T-cell (primary cell): ENCODE results near the gene NEGR1. TPM values are rescaled to one million over a fixed set of nuclear protein-coding genes. Genes with fewer than 3 reads are reported as not detected.

ENCODE experiments used
- ATAC-seq, 4 experiments: fragments of 200-7000 bp in 3 of 4; fragments of 150-1000 bp in 1 of 4; cut with Tn5 transposase; replicated peaks in 1 of 4; 1 replicate in 3 of 4; 2 replicates in 1 of 4; pipeline ENCODE4 v1.10.0; 2021; ENCODE audit warnings: moderate library complexity in 3 of 4, mild to moderate bottlenecking in 2 of 4, moderate number of reproducible peaks in 1 of 4
- CTCF ChIA-PET, 2 donors: fragments of 300-600 bp; sonication (Branson Sonifier 250); formaldehyde crosslinking; loops; one replicate each; lab custom pipeline; 2022; ENCODE audit warnings: antibody characterized with exemption in 2 of 2; lab: Charles Lee
- POLR2A ChIA-PET, 2 donors: fragments of 300-600 bp; sonication (Branson Sonifier 250); formaldehyde crosslinking; loops; one replicate each; lab custom pipeline; 2022; ENCODE audit warnings: antibody characterized with exemption in 2 of 2; lab: Charles Lee
- DNase-seq, 35 experiments: peaks; one replicate each; pipeline versions ENCODE4 v3.0.0 to v3.0.0-alpha.2; 2013 to 2023
- H3K27ac ChIP-seq: one replicate; pipeline ENCODE4 v1.5.1; 2013; ENCODE audit warnings: low read length
- H3K27me3 ChIP-seq, 2 experiments: replicated peaks in 1 of 2; 1 replicate in 1 of 2; 2 replicates in 1 of 2; pipeline versions ENCODE4 v1.6.1 to v1.7.0; 2013; ENCODE audit warnings: low read length in 1 of 2, mixed read lengths in 1 of 2; ENCODE audit not compliant: control insufficient read depth in 2 of 2, insufficient read depth in 2 of 2; ENCODE audit errors: extremely low read depth in 1 of 2
- H3K36me3 ChIP-seq, 2 donors: 1 replicate in 1 of 2; 2 replicates in 1 of 2; pipeline versions ENCODE4 v1.6.1 to v1.7.0; 2013; ENCODE audit warnings: low read length in 1 of 2; ENCODE audit not compliant: control insufficient read depth in 2 of 2, insufficient read depth in 1 of 2; ENCODE audit errors: extremely low read depth in 1 of 2
- H3K4me1 ChIP-seq, 2 experiments: 1 replicate in 1 of 2; 2 replicates in 1 of 2; pipeline versions ENCODE4 v1.6.1 to v1.7.0; 2013; ENCODE audit warnings: low read length in 2 of 2, mixed read lengths in 1 of 2; ENCODE audit not compliant: insufficient read depth in 2 of 2, control insufficient read depth in 1 of 2; ENCODE audit errors: extremely low read depth in 1 of 2
- H3K4me3 ChIP-seq, 2 donors: 1 replicate in 1 of 2; 2 replicates in 1 of 2; pipeline versions ENCODE4 v1.5.1 to v1.7.0; 2013; ENCODE audit warnings: mild to moderate bottlenecking in 2 of 2, low read length in 1 of 2, moderate library complexity in 1 of 2; ENCODE audit not compliant: control insufficient read depth in 1 of 2; ENCODE audit errors: extremely low read depth in 1 of 2
- H3K9me3 ChIP-seq: 2 replicates; pipeline ENCODE4 v1.7.0; 2013
- H3K27ac Mint-ChIP-seq, 2 donors: one replicate each; pipeline ENCODE4 v1.8.0; 2020 to 2021; ENCODE audit warnings: mild to moderate bottlenecking in 2 of 2, mixed read lengths in 2 of 2
- H3K27me3 Mint-ChIP-seq, 2 donors: one replicate each; pipeline ENCODE4 v1.8.0; 2021 to 2022; ENCODE audit warnings: mixed read lengths in 2 of 2
- H3K36me3 Mint-ChIP-seq: one replicate; pipeline ENCODE4 v1.8.0; 2021; ENCODE audit warnings: mixed read lengths
- H3K4me1 Mint-ChIP-seq, 3 donors: one replicate each; pipeline ENCODE4 v1.8.0; 2020 to 2022; ENCODE audit warnings: mixed read lengths in 3 of 3, mild to moderate bottlenecking in 1 of 3
- H3K4me3 Mint-ChIP-seq, 3 donors: one replicate each; pipeline ENCODE4 v1.8.0; 2020 to 2022; ENCODE audit warnings: mild to moderate bottlenecking in 3 of 3, mixed read lengths in 3 of 3, moderate library complexity in 3 of 3
- H3K9me3 Mint-ChIP-seq, 3 donors: one replicate each; pipeline ENCODE4 v1.8.0; 2020 to 2022; ENCODE audit warnings: mixed read lengths in 3 of 3
- WGBS: methylation state at CpG from one replicate; pipeline ENCODE4 v1.1.5; 2013; ENCODE audit warnings: missing lambda C conversion rate; ENCODE audit not compliant: insufficient coverage; 5-methylcytosine and 5-hydroxymethylcytosine counted together
- total RNA-seq, 35 experiments: library from RNA in 6 of 35; stranded (reverse) in 6 of 35; fragments of 120-200 nt in 1 of 35; gene quantifications; one replicate each; pipeline versions ENCODE4 v1.2.1 to v1.2.4 and lab custom pipeline; 2013 to 2026

NEGR1 gene
- total RNA-seq, 5 donors from 2014 or later (not counting 1 experiment from before 2014, with no cell fraction given), result 0.05 to 0.26 (median 0.14) TPM; not detected in 1

GRCh38 chr1:71693581-71693980 is 588.8 kb downstream of the NEGR1 start:
- Mint-ChIP-seq H3K36me3 (no peaks in the 10 kb centered on the region), H3K4me1 (no peaks in the 10 kb centered on the region), H3K27me3 (no peaks in the 10 kb centered on the region), H3K9me3 (peaks cover 0 to 6% (median 2%) of the 10 kb centered on the region in 3 donors), H3K4me3 (no peak overlapping the region), H3K27ac (no peak overlapping the region)
- Histone ChIP-seq H3K4me1 (peaks cover 0 to 2% of the 10 kb centered on the region in 2 experiments), H3K27ac (no peak overlapping the region), H3K27me3 (no peaks in the 10 kb centered on the region), H3K36me3 (no peaks in the 10 kb centered on the region), H3K9me3 (no peaks in the 10 kb centered on the region), H3K4me3 (no peak overlapping the region)
- ChIA-PET CTCF (no interaction called here), POLR2A (no interaction called here)
- DNase-seq, result no peak
- no peak for ATAC-seq

DNA sequence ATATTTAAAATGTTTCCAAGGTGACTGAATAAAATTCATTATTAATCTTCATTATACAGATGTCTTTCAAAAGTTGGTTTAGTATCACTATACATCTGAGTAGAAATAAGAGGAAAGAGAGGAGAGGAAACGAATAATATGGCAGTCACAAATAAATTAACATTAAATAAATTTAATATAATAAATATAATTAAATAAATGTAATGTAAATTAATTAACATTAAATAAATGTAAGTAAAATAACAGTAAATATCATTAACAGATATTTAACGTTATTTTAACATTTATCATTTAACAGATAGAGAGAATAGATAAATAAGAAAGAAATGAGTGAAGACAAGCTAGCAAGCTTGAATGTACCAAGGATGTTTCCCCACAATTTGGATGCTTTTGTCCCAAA is 592.7 kb downstream of the NEGR1 start:
- no peak overlapping the region for H3K27ac ChIP-seq
- no peaks in the 10 kb centered on the region for H3K36me3 ChIP-seq
- POLR2A ChIA-PET, result no interaction called here
- H3K4me3 ChIP-seq, result no peak overlapping the region
- H3K27me3 Mint-ChIP-seq, result no peaks in the 10 kb centered on the region
- H3K9me3 ChIP-seq, result no peaks in the 10 kb centered on the region
- H3K4me1 Mint-ChIP-seq, result no peaks in the 10 kb centered on the region
- ATAC-seq (no peak), DNase-seq (no peak)
- H3K4me1 ChIP-seq, result no peaks in the 10 kb centered on the region
- peaks cover 2 to 9% (median 3%) of the 10 kb centered on the region in 3 donors for H3K9me3 Mint-ChIP-seq
- no peak overlapping the region for H3K27ac Mint-ChIP-seq
- no peaks in the 10 kb centered on the region for H3K36me3 Mint-ChIP-seq
- no CpG with 5 or more reads among the region's 2 CpGs for WGBS
- CTCF ChIA-PET, result no interaction called here
- H3K27me3 ChIP-seq, result no peaks in the 10 kb centered on the region
- no peak overlapping the region for H3K4me3 Mint-ChIP-seq

DNA sequence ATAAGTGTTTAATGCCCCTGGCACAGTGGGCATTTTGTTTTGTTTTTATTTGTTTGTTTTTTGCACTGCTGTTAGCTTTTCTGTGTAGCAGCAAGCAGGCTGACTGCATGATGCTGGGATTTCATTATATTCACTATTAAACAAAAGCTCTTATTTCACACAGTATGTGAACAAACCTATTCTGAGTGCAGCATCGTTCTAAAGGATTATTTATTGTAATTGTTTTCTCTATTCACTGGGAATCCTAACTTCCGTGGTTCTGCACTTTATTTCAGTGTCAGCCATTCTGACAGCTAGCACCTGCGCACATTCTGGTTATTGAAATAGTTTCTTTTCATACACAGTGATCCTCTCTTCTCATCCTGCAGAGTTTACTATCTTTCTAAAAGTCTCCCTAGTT is 595.0 kb downstream of the NEGR1 start:
- ChIA-PET CTCF (no interaction called here), POLR2A (interaction anchor here in 1 of 2 donors (0.6 kb wide), 1 partner anchor 403 kb away, joined by 5 read pairs; no protein-coding TSS in a partner anchor)
- Histone ChIP-seq H3K36me3 (no peaks in the 10 kb centered on the region), H3K9me3 (no peaks in the 10 kb centered on the region), H3K4me3 (no peak overlapping the region), H3K4me1 (no peaks in the 10 kb centered on the region), H3K27ac (no peak overlapping the region), H3K27me3 (no peaks in the 10 kb centered on the region)
- ATAC-seq (no peak), DNase-seq (no peak)
- peaks cover 0 to 9% (median 3%) of the 10 kb centered on the region in 3 donors for H3K9me3 Mint-ChIP-seq
- no peaks in the 10 kb centered on the region for H3K36me3 Mint-ChIP-seq
- H3K4me1 Mint-ChIP-seq, result no peaks in the 10 kb centered on the region
- no peak overlapping the region for H3K4me3 Mint-ChIP-seq
- no peaks in the 10 kb centered on the region for H3K27me3 Mint-ChIP-seq
- no CpG with 5 or more reads among the region's 3 CpGs for WGBS
- no peak overlapping the region for H3K27ac Mint-ChIP-seq

DNA sequence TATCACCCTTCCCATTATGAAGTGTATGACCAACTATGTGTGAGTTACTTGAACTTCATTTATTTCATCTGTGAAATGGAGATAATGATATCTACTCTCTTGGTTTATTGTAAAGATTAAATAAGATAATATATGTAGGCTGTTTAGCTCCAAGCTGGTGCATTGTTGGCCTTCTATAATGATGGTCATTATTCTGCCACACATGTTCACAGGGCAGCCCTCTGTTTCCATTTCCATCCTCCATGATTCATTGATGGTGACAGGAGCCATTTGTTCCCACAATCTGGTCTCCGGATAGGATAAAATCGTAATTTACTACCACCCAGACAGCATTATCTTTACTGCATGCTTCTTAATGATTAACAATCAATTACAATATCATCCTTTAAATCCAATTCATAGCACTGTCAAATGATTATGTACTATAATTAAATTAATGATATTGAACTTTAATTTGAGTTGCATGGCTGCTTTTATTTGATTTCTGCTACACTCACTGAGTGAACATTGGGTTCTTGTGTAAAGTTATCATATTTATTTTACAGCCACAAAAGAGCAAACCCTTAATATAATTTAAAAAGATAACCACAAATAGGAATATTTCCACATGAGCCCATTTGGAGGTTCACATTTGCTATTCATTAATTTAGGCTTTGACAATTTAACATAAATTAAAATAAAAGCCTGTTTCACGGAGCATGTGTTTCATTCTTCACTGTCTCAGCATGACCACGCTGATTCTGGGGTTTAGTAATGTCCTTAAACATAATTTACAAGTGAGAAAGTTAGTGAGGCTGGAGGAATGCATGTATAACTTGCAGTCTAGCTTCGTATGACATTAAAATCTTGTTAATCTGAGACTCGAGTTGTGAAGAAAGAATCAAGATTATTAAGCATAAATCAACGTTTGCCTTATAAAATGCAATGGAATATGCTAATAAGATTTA is 605.1 kb downstream of the NEGR1 start:
- ChIA-PET CTCF (no interaction called here), POLR2A (no interaction called here)
- ATAC-seq (no peak), DNase-seq (no peak)
- Histone ChIP-seq H3K27me3 (no peaks in the 10 kb centered on the region), H3K27ac (no peak overlapping the region), H3K9me3 (no peaks in the 10 kb centered on the region), H3K36me3 (no peaks in the 10 kb centered on the region), H3K4me1 (no peaks in the 10 kb centered on the region), H3K4me3 (no peak overlapping the region)
- no peaks in the 10 kb centered on the region for H3K4me1 Mint-ChIP-seq
- WGBS, result 54% methylated on average over 2 of the region's 7 CpGs
- H3K9me3 Mint-ChIP-seq, result peaks cover 0 to 10% (median 0%) of the 10 kb centered on the region in 3 donors
- no peak overlapping the region for H3K27ac Mint-ChIP-seq
- no peaks in the 10 kb centered on the region for H3K36me3 Mint-ChIP-seq
- H3K4me3 Mint-ChIP-seq, result no peak overlapping the region
- no peaks in the 10 kb centered on the region for H3K27me3 Mint-ChIP-seq

- H3K27me3 Mint-ChIP-seq, result no peaks in the 10 kb centered on the region
- H3K36me3 ChIP-seq, result no peaks in the 10 kb centered on the region
- H3K27ac ChIP-seq, result no peak overlapping the region
- H3K9me3 Mint-ChIP-seq, result peaks cover 6 to 19% (median 8%) of the 10 kb centered on the region in 3 donors
- no peak overlapping the region for H3K27ac Mint-ChIP-seq
- H3K4me3 Mint-ChIP-seq, result no peak overlapping the region
- ATAC-seq, result no peak
- H3K4me3 ChIP-seq, result no peak overlapping the region
- DNase-seq, result no peak
- no peaks in the 10 kb centered on the region for H3K9me3 ChIP-seq
- H3K36me3 Mint-ChIP-seq, result no peaks in the 10 kb centered on the region
- ChIA-PET CTCF (no interaction called here), POLR2A (interaction anchor here in 1 of 2 donors (0.5 kb wide), 1 partner anchor 482 kb away, joined by 5 read pairs; no protein-coding TSS in a partner anchor)
- H3K4me1 Mint-ChIP-seq, result no peaks in the 10 kb centered on the region
- H3K27me3 ChIP-seq, result no peaks in the 10 kb centered on the region
- no peaks in the 10 kb centered on the region for H3K4me1 ChIP-seq
- WGBS, result 62% methylated on average over 2 of the region's 3 CpGs
These were observed 614.3 kb downstream of the NEGR1 start for GRCh38 chr1:71668065-71668464.

- CTCF ChIA-PET, result no interaction called here
These were observed 615.1 kb downstream of the NEGR1 start for GRCh38 chr1:71667216-71667615.

More at GRCh38 chr1:71667216-71667615, 615.1 kb downstream of the NEGR1 start:
- POLR2A ChIA-PET, result no interaction called here
- Mint-ChIP-seq H3K4me3 (no peak overlapping the region), H3K36me3 (no peaks in the 10 kb centered on the region), H3K27ac (no peak overlapping the region), H3K4me1 (no peaks in the 10 kb centered on the region), H3K27me3 (no peaks in the 10 kb centered on the region), H3K9me3 (peaks cover 6 to 19% (median 8%) of the 10 kb centered on the region in 3 donors)
- no peak overlapping the region for H3K27ac ChIP-seq
- H3K36me3 ChIP-seq, result no peaks in the 10 kb centered on the region
- no peak for DNase-seq
- H3K27me3 ChIP-seq, result no peaks in the 10 kb centered on the region
- H3K4me3 ChIP-seq, result no peak overlapping the region
- 63% methylated on average over 1 of the region's 2 CpGs for WGBS
- no peak for ATAC-seq
- H3K9me3 ChIP-seq, result no peaks in the 10 kb centered on the region
- no peaks in the 10 kb centered on the region for H3K4me1 ChIP-seq
